CD14-positive monocyte (primary cell): ENCODE measurements around the gene MTLN. TPM values are rescaled to one million over a fixed set of nuclear protein-coding genes. Genes with fewer than 3 reads are reported as not detected.
"Not testable (repeated sequence)": the region's sequence is repeated elsewhere in the genome, so short reads cannot be mapped to it uniquely, and the experiment has no call there.

Experiments used
- DNase-seq, 3 donors: peaks; one replicate each; pipeline ENCODE4 v3.0.0-alpha.2; 2011 to 2022
- H2AFZ ChIP-seq: 2 replicates; pipeline ENCODE4 v1.6.0; 2012; ENCODE audit warnings: mild to moderate bottlenecking, low read depth, low read length, inconsistent platforms; ENCODE audit not compliant: insufficient read depth, poor library complexity, severe bottlenecking
- H3K27ac ChIP-seq, 2 donors: 1 replicate in 1 of 2; 2 replicates in 1 of 2; pipeline ENCODE4 v1.5.1; 2012 to 2013; ENCODE audit warnings: low read length in 2 of 2, control low read depth in 1 of 2, inconsistent platforms in 1 of 2, low read depth in 1 of 2, mild to moderate bottlenecking in 1 of 2
- H3K27me3 ChIP-seq, 2 donors: one replicate each; pipeline versions ENCODE4 v1.6.0 to v1.6.1; 2011 to 2013; ENCODE audit warnings: low read length in 2 of 2; ENCODE audit not compliant: control insufficient read depth in 2 of 2, insufficient read depth in 2 of 2
- H3K36me3 ChIP-seq, 2 donors: replicated peaks in 1 of 2; 1 replicate in 1 of 2; 2 replicates in 1 of 2; pipeline versions ENCODE4 v1.5.1 to v1.6.1; 2012 to 2013; ENCODE audit warnings: low read length in 2 of 2, control low read depth in 1 of 2, inconsistent platforms in 1 of 2, mild to moderate bottlenecking in 1 of 2; ENCODE audit not compliant: insufficient read depth in 2 of 2, control insufficient read depth in 1 of 2
- H3K4me1 ChIP-seq, 2 donors: 1 replicate in 1 of 2; 2 replicates in 1 of 2; pipeline versions ENCODE4 v1.5.1 to v1.6.1; 2012 to 2013; ENCODE audit warnings: low read length in 2 of 2, control low read depth in 1 of 2, inconsistent platforms in 1 of 2, mild to moderate bottlenecking in 1 of 2, moderate library complexity in 1 of 2; ENCODE audit not compliant: insufficient read depth in 2 of 2, control insufficient read depth in 1 of 2
- H3K4me2 ChIP-seq: replicated peaks from 2 replicates; pipeline ENCODE3; 2012; ENCODE audit warnings: low read length, moderate library complexity, mild to moderate bottlenecking; ENCODE audit not compliant: poor library complexity, severe bottlenecking; ENCODE audit errors: extremely low read depth
- H3K4me3 ChIP-seq, 3 experiments: fragments of 200-600 bp in 1 of 3; sonication (generic) in 1 of 3; replicated peaks in 1 of 3; 1 replicate in 2 of 3; 2 replicates in 1 of 3; pipeline ENCODE4 v1.5.1; 2011 to 2013; ENCODE audit warnings: low read length in 3 of 3, mild to moderate bottlenecking in 3 of 3, control low read depth in 2 of 3, low read depth in 2 of 3, inconsistent platforms in 1 of 3, moderate library complexity in 1 of 3
- H3K79me2 ChIP-seq: 2 replicates; pipeline ENCODE4 v1.6.0; 2012; ENCODE audit warnings: mild to moderate bottlenecking, control low read depth, inconsistent platforms, low read length, moderate library complexity; ENCODE audit not compliant: insufficient read depth
- H3K9ac ChIP-seq: 2 replicates; pipeline ENCODE4 v1.6.0; 2017; ENCODE audit warnings: low read length, mild to moderate bottlenecking; ENCODE audit not compliant: insufficient read depth, poor library complexity, severe bottlenecking
- H3K9me3 ChIP-seq, 2 donors: replicated peaks in 1 of 2; 1 replicate in 1 of 2; 2 replicates in 1 of 2; pipeline versions ENCODE4 v1.5.1 to v1.6.1; 2012 to 2013; ENCODE audit warnings: low read length in 2 of 2, control low read depth in 1 of 2; ENCODE audit not compliant: control insufficient read depth in 1 of 2, insufficient read depth in 1 of 2
- H4K20me1 ChIP-seq: 2 replicates; pipeline ENCODE4 v1.6.0; 2012; ENCODE audit warnings: mild to moderate bottlenecking, low read length, control low read depth, moderate library complexity; ENCODE audit not compliant: insufficient read depth
- H3K27ac Mint-ChIP-seq, 7 donors: one replicate each; pipeline ENCODE4 v1.8.0; 2020; ENCODE audit warnings: mild to moderate bottlenecking in 7 of 7, mixed read lengths in 7 of 7, moderate library complexity in 6 of 7, inconsistent platforms in 2 of 7
- H3K27me3 Mint-ChIP-seq, 3 donors: one replicate each; pipeline ENCODE4 v1.8.0; 2021 to 2022; ENCODE audit warnings: low read depth in 3 of 3, mild to moderate bottlenecking in 3 of 3, mixed read lengths in 3 of 3, moderate library complexity in 3 of 3, inconsistent platforms in 1 of 3
- H3K36me3 Mint-ChIP-seq, 2 donors: one replicate each; pipeline ENCODE4 v1.8.0; 2020; ENCODE audit warnings: mixed read lengths in 2 of 2, inconsistent platforms in 1 of 2, mild to moderate bottlenecking in 1 of 2
- H3K4me1 Mint-ChIP-seq: one replicate; pipeline ENCODE4 v1.8.0; 2020; ENCODE audit warnings: mild to moderate bottlenecking, mixed read lengths
- H3K4me3 Mint-ChIP-seq, 2 donors: one replicate each; pipeline ENCODE4 v1.8.0; 2020; ENCODE audit warnings: mild to moderate bottlenecking in 2 of 2, mixed read lengths in 2 of 2, moderate library complexity in 1 of 2
- H3K9me3 Mint-ChIP-seq, 7 donors: one replicate each; pipeline ENCODE4 v1.8.0; 2020 to 2022; ENCODE audit warnings: mixed read lengths in 7 of 7, mild to moderate bottlenecking in 6 of 7, moderate library complexity in 6 of 7, inconsistent platforms in 2 of 7
- WGBS: methylation state at CpG from one replicate; pipeline ENCODE4 v1.1.5; 2013; ENCODE audit warnings: missing lambda C conversion rate; ENCODE audit not compliant: insufficient coverage; 5-methylcytosine and 5-hydroxymethylcytosine counted together
- intact Hi-C, 2 donors: fragments of 100-400 bp; cut with micrococcal nuclease; formaldehyde crosslinking; loops; one replicate each; pipeline versions ENCODE4 v1.15.0 to v1.15.1; 2023
- polyA plus RNA-seq, 3 donors: library from polyadenylated mRNA; depleted of rRNA in 1 of 3; unstranded in 2 of 3; stranded (reverse) in 1 of 3; fragments of 300-500 nt in 2 of 3; fragments of >200 nt in 1 of 3; fragmentation: Illumina TruSeq in 2 of 3; gene quantifications; 1 replicate in 2 of 3; 2 replicates in 1 of 3; pipeline ENCODE4 v1.2.3, GENCODE V29; 2012 to 2021

The MTLN gene
- polyA plus RNA-seq, 3 donors, result 13.7 to 70.6 (median 51.0) TPM

GRCh38 chr2:110245488-110246435, 33.4 kb upstream of the MTLN start:
- H3K4me3 ChIP-seq, H3K27ac Mint-ChIP-seq, H3K4me2 ChIP-seq, H4K20me1 ChIP-seq, H3K79me2 ChIP-seq, intact Hi-C loops, H3K27me3 ChIP-seq, DNase-seq, H3K27ac ChIP-seq, H3K9me3 Mint-ChIP-seq, H2AFZ ChIP-seq, H3K36me3 Mint-ChIP-seq, H3K4me1 Mint-ChIP-seq, H3K36me3 ChIP-seq, H3K9me3 ChIP-seq, H3K4me3 Mint-ChIP-seq, H3K4me1 ChIP-seq, H3K9ac ChIP-seq, H3K27me3 Mint-ChIP-seq: not testable (repeated sequence)
- no CpG with 5 or more reads among the region's 89 CpGs for WGBS

GRCh38 chr2:110243283-110243682, 30.9 kb upstream of the MTLN start:
- H3K36me3 ChIP-seq, H3K4me1 Mint-ChIP-seq, H3K27me3 ChIP-seq, H3K79me2 ChIP-seq, H3K9me3 ChIP-seq, H3K4me3 ChIP-seq, H3K27ac Mint-ChIP-seq, H3K4me2 ChIP-seq, H2AFZ ChIP-seq, H3K27me3 Mint-ChIP-seq, H3K4me1 ChIP-seq, H3K9me3 Mint-ChIP-seq, H3K9ac ChIP-seq, H3K36me3 Mint-ChIP-seq, intact Hi-C loops, DNase-seq, H4K20me1 ChIP-seq, H3K4me3 Mint-ChIP-seq, H3K27ac ChIP-seq: not testable (repeated sequence)
- no CpG with 5 or more reads among the region's 3 CpGs for WGBS

GRCh38 chr2:110234514-110234913, 22.2 kb upstream of the MTLN start:
- H2AFZ ChIP-seq, H3K4me1 Mint-ChIP-seq, H3K27ac ChIP-seq, H3K4me1 ChIP-seq, H3K27me3 Mint-ChIP-seq, DNase-seq, H3K9me3 ChIP-seq, H3K9me3 Mint-ChIP-seq, H3K79me2 ChIP-seq, H4K20me1 ChIP-seq, H3K36me3 Mint-ChIP-seq, H3K4me3 Mint-ChIP-seq, H3K27me3 ChIP-seq, H3K4me3 ChIP-seq, H3K4me2 ChIP-seq, H3K36me3 ChIP-seq, intact Hi-C loops, H3K27ac Mint-ChIP-seq, H3K9ac ChIP-seq: not testable (repeated sequence)
- no CpG with 5 or more reads among the region's 5 CpGs for WGBS

- no CpG with 5 or more reads among the region's 1 CpG for WGBS
- H3K9me3 Mint-ChIP-seq, H3K4me2 ChIP-seq, H3K9me3 ChIP-seq, H3K27ac Mint-ChIP-seq, H3K36me3 Mint-ChIP-seq, H3K27me3 ChIP-seq, H3K79me2 ChIP-seq, DNase-seq, H4K20me1 ChIP-seq, H3K4me3 ChIP-seq, H3K36me3 ChIP-seq, H3K9ac ChIP-seq, H3K4me3 Mint-ChIP-seq, H3K27ac ChIP-seq, intact Hi-C loops, H3K4me1 Mint-ChIP-seq, H3K4me1 ChIP-seq, H2AFZ ChIP-seq: not testable (repeated sequence)
- H3K27me3 Mint-ChIP-seq, result peaks cover 12 to 14% (median 12%) of the 10 kb centered on the region in 3 donors
These were observed 17.5 kb upstream of the MTLN start for GRCh38 chr2:110229886-110230285.
